NCI-H82 treated with DMSO at 0.1 percent for 48 hours (cell line): Measurements from ENCODE around the gene TMC4.
"Not testable (repeated sequence)": the region's sequence is repeated elsewhere in the genome, so short reads cannot be mapped to it uniquely, and the experiment has no call there.

ENCODE experiments used
- DNase-seq: peaks from one replicate; lab custom pipeline; 2025; ENCODE audit not compliant: unreplicated experiment; lab: John Stamatoyannopoulos, UW

TMC4 gene, protein sequence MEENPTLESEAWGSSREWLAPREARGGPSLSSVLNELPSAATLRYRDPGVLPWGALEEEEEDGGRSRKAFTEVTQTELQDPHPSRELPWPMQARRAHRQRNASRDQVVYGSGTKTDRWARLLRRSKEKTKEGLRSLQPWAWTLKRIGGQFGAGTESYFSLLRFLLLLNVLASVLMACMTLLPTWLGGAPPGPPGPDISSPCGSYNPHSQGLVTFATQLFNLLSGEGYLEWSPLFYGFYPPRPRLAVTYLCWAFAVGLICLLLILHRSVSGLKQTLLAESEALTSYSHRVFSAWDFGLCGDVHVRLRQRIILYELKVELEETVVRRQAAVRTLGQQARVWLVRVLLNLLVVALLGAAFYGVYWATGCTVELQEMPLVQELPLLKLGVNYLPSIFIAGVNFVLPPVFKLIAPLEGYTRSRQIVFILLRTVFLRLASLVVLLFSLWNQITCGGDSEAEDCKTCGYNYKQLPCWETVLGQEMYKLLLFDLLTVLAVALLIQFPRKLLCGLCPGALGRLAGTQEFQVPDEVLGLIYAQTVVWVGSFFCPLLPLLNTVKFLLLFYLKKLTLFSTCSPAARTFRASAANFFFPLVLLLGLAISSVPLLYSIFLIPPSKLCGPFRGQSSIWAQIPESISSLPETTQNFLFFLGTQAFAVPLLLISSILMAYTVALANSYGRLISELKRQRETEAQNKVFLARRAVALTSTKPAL

GRCh38 chr19:54172471-54173358, at the start of gene TMC4:
Gene TMC4, minus strand, starts transcription at chr19:54173160. Its CDS starts 43 bp downstream, at chr19:54173117.
- no peak for DNase-seq

DNA sequence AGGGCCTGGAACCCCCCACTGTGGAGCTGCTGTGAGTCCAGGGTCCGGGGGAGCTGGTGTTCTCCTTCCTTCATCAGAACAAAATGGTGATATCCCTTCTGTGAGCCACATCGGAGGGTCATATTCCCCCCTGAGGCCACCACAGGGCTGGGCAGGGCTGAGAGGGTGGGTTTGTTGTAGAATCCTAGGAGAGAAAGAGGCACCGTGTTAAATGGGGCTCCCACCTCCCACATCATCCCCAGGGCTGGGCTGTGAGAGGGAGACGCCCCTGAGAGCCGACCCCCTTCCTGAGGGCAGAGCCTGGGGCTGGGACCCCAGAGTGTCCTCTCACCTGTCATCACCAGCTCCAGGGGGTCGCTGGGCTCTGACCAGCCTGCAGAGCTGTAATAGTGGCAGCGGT, 49.0 kb upstream of the TMC4 start:
- DNase-seq, result not testable (repeated sequence)

DNA sequence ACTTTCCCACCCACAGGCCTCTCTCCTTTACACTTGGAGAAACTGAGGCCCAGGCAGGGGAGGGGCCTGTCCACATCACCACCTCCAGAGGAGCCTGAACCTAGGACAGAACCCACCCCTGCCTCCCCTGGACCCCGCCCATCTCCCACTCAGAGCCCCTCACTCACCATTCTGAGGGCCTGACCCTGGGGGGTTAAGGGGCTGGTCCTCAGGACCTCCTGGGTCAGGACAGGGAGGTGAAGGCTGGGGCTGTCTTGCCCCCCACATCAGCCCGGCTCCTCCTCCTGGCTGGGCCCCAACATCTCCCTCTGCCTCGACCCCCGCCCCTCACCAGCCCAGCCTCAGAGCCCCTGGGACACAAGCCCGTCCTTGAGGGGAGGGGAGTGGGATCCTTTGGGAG, 46.7 kb upstream of the TMC4 start:
- not testable (repeated sequence) for DNase-seq

GRCh38 chr19:54218960-54219661, 46.2 kb upstream of the TMC4 start:
- no peak for DNase-seq

DNA sequence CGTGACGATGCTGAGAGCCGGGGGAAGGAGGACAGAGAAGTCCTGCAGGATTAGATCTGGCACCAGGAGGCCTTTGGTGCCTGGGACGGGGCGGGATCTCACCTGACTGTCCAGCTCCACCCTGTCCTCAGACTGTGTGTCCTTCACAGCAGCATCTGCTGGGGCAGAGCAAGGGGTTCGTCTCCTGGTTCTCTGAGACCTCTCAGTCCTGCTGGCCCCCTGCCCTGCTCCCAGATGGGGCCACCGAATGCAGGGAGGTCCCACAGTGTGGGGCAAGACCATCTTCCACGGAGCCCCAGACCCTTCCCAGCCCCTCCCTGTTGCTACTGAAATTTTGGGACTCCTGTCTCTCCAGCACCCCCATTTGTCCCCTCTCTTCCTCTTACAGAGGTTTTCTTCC, 45.3 kb upstream of the TMC4 start:
- no peak for DNase-seq

DNA sequence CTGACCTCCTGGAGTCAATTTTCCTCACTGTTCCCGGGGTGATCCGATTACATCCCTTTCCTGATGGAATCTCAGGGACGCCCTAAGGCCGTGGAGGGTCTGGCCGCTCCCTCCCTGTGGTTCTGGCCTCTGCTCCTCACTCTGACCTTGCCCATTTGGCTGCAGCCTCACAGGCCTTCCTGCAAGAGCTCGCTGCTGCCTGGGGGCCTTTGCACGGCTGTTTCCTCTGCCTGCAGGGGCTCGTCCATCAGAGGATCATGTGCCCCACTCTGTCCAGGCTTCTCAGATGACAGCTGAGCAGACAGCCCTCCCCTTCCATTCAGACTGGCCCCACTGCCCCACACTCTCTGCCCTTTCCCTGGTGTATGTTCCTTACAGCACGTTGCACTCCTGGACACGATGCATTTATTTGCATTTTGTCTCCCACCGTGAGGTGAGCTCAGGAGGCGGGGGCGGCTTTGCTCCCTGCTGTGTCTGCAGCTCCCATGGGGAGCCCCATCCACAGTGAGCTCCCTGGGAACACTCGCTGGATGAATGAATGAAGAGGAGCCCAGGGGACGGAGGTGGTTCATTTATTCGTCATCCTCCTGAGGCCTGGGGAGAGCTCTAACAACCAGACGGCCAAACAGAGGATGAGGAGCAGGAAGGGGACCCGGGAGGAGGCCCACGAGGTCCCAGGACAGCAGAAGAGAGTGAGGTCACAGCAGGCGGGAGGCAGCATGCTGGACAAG, 44.7 kb upstream of the TMC4 start:
- not testable (repeated sequence) for DNase-seq

- no peak for DNase-seq
These were observed 43.9 kb upstream of the TMC4 start for GRCh38 chr19:54216869-54217268.

DNA sequence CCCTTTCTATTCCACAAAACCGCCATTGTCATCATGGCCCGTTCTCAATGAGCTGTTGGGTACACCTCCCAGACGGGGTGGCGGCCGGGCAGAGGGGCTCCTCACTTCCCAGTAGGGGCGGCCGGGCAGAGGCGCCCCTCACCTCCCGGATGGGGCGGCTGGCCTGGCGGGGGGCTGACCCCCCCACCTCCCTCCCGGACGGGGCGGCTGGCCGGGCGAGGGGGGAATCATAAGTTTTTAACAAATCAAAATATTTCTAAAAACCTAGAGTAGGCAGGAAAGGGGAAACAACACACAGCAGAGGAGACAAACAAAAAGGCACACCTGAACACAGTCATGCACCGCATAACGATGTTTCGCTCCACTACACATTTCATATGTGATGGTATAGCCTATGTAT, 41.8 kb upstream of the TMC4 start:
- DNase-seq, result not testable (repeated sequence)

GRCh38 chr19:54214217-54214616, 41.3 kb upstream of the TMC4 start:
- not testable (repeated sequence) for DNase-seq

- DNase-seq, result no peak
These were observed 38.3 kb upstream of the TMC4 start for GRCh38 chr19:54211235-54211634.

DNA sequence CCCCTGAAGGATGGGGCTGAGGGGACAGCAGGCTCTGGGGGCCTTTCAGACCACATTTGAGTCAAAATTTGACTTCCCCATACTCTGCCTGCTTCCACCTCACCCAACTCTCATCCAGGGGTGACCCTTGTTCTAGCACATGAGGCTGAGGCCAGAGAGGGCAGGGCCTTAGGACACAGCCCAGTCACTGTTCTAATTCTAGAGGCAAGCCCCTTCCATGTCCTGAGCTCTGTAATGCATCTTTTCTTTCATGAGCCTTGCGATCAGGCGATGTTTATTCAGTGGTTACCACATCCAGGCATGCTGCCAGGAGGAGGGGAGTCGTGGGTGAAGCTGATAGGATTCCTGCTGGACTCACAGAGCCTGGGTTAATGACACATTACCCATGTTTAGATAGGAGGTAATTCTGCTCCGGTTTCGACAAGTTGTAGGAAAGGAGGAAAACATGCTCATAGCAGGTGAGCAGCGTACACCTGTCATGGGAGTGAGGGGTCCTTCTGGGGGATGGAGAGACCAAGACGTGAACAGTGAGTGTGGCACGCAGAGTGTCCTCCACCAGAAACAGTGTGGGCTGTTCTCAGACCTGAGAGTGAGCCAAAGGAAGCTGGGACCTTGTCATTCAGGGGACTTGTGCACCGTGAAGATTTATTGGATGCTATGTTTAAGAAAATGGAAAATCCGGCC, 37.0 kb upstream of the TMC4 start:
- DNase-seq, result no peak

GRCh38 chr19:54209058-54209810, 36.3 kb upstream of the TMC4 start:
- no peak for DNase-seq

DNA sequence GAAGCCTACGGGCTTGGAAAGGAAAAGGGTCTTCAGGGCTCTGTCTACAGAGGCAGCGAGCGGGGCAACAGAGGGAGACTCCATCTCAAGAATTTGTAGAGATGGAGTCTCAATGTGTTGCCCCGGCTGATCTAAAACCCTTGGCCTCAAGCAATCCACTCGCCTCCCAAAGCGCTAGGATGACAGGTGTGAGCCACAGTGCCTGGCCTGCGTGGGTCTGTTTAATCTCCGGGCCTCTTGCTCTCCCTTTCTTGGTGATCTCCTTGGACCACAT, 35.8 kb upstream of the TMC4 start:
- DNase-seq, result no peak

- no peak for DNase-seq
These were observed 35.2 kb upstream of the TMC4 start for GRCh38 chr19:54207983-54208783.

- DNase-seq, result no peak
These were observed 34.7 kb upstream of the TMC4 start for GRCh38 chr19:54207676-54207982.

DNA sequence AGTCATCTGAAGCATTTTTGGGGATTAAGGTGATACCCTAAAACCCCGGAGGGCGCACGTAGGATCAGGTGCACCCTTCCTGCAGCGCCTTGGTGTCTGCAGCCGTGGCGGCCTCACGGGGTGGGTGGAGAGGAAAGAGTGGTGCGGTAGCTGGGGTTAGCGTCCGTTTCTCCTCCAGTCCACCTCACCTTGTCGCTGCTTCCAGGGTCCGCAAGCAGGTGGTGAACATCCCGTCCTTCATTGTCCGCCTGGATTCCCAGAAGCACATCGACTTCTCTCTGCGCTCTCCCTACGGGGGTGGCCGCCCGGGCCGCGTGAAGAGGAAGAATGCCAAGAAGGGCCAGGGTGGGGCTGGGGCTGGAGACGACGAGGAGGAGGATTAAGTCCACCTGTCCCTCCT, 34.2 kb upstream of the TMC4 start:
- DNase-seq, result not testable (repeated sequence)

DNA sequence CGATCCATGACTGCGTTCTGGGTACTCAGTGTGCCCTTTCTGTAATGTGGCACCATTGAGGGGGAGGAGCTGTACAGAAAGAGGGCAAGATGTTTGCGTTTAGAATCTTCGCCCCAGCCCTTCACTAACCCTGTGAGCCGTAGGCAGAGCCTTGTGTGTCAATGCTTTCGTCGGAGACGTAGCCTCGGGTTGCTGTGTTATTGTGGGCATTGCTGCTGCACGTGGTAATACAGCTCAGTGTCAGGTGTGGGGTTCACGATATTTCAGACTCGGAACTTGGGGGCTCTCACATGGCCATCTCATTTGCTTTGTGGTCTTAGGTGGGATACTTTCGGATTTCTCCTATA, 33.8 kb upstream of the TMC4 start:
- DNase-seq, result no peak

- DNase-seq, result no peak
These were observed 33.3 kb upstream of the TMC4 start for GRCh38 chr19:54206030-54206830.
